Measurements from ENCODE around the gene TIMP3.

- no peak for TF ChIP-seq CTCF (IDR thresholded peaks at IDR 0.05)
- TF ChIP-seq POLR2AphosphoS5 (IDR thresholded peaks at IDR 0.05): no peak
These were observed 23.2 kb downstream of the TIMP3 start for GRCh38 chr22:32824531-32825312.

All from esophagus muscularis mucosa (tissue), 3 donors.